ENCODE results near the gene COL4A1. TPM values are rescaled to one million over a fixed set of nuclear protein-coding genes. Genes with fewer than 3 reads are reported as not detected.

Gene COL4A1
- total and polyA plus RNA-seq, 2 donors = 334 to 1,096 TPM

- H3K4me3 ChIP-seq (ENCODE audit: low read depth, low read length) = no peak overlapping the region
- WGBS = 72% methylated on average over 5 of the region's 5 CpGs
- no peaks in the 10 kb centered on the region for H3K36me3 ChIP-seq (ENCODE audit: insufficient read depth)
- H3K27ac ChIP-seq (ENCODE audit: low read depth) = no peak overlapping the region
- H3K4me1 ChIP-seq (ENCODE audit: insufficient read depth) = no peaks in the 10 kb centered on the region
- no peak for DNase-seq (ENCODE audit: extremely low spot score)
Measured at GRCh38 chr13:110281736-110282135, 25.2 kb downstream of the COL4A1 start.

- DNase-seq (ENCODE audit: extremely low spot score) = no peak
- H3K36me3 ChIP-seq (ENCODE audit: insufficient read depth) = no peaks in the 10 kb centered on the region
- 69% methylated on average over 7 of the region's 7 CpGs for WGBS
- no peak overlapping the region for H3K4me3 ChIP-seq (ENCODE audit: low read depth, low read length)
- H3K27ac ChIP-seq (ENCODE audit: low read depth) = no peak overlapping the region
- no peaks in the 10 kb centered on the region for H3K4me1 ChIP-seq (ENCODE audit: insufficient read depth)
Measured at GRCh38 chr13:110280985-110281688, 25.8 kb downstream of the COL4A1 start.

- Histone ChIP-seq H3K27ac (ENCODE audit: low read depth) (no peak overlapping the region), H3K4me3 (ENCODE audit: low read depth, low read length) (no peak overlapping the region), H3K36me3 (ENCODE audit: insufficient read depth) (no peaks in the 10 kb centered on the region), H3K4me1 (ENCODE audit: insufficient read depth) (no peaks in the 10 kb centered on the region)
- 78% methylated on average over 9 of the region's 9 CpGs for WGBS
- DNase-seq (ENCODE audit: extremely low spot score) = no peak
Measured at GRCh38 chr13:110280231-110280813, 26.6 kb downstream of the COL4A1 start.

- Histone ChIP-seq H3K27ac (ENCODE audit: low read depth) (no peak overlapping the region), H3K36me3 (ENCODE audit: insufficient read depth) (no peaks in the 10 kb centered on the region), H3K4me3 (ENCODE audit: low read depth, low read length) (no peak overlapping the region), H3K4me1 (ENCODE audit: insufficient read depth) (no peaks in the 10 kb centered on the region)
- 75% methylated on average over 4 of the region's 4 CpGs for WGBS
- DNase-seq (ENCODE audit: extremely low spot score) = no peak
Measured at GRCh38 chr13:110279684-110280083, 27.3 kb downstream of the COL4A1 start.

GRCh38 chr13:110278859-110279258, 28.1 kb downstream of the COL4A1 start:
- DNase-seq (ENCODE audit: extremely low spot score) = no peak
- no peaks in the 10 kb centered on the region for H3K36me3 ChIP-seq (ENCODE audit: insufficient read depth)
- no peaks in the 10 kb centered on the region for H3K4me1 ChIP-seq (ENCODE audit: insufficient read depth)
- 88% methylated on average over 7 of the region's 7 CpGs for WGBS
- no peak overlapping the region for H3K27ac ChIP-seq (ENCODE audit: low read depth)
- H3K4me3 ChIP-seq (ENCODE audit: low read depth, low read length) = no peak overlapping the region

- Histone ChIP-seq H3K36me3 (ENCODE audit: insufficient read depth) (no peaks in the 10 kb centered on the region), H3K4me3 (ENCODE audit: low read depth, low read length) (no peak overlapping the region), H3K4me1 (ENCODE audit: insufficient read depth) (no peaks in the 10 kb centered on the region), H3K27ac (ENCODE audit: low read depth) (no peak overlapping the region)
- 57% methylated on average over 5 of the region's 5 CpGs for WGBS
- no peak for DNase-seq (ENCODE audit: extremely low spot score)
Measured at GRCh38 chr13:110277357-110277975, 29.5 kb downstream of the COL4A1 start.

- no peak overlapping the region for H3K27ac ChIP-seq (ENCODE audit: low read depth)
- H3K4me1 ChIP-seq (ENCODE audit: insufficient read depth) = no peaks in the 10 kb centered on the region
- no peak for DNase-seq (ENCODE audit: extremely low spot score)
- WGBS = 76% methylated on average over 5 of the region's 5 CpGs
- no peak overlapping the region for H3K4me3 ChIP-seq (ENCODE audit: low read depth, low read length)
- no peaks in the 10 kb centered on the region for H3K36me3 ChIP-seq (ENCODE audit: insufficient read depth)
Measured at GRCh38 chr13:110276553-110276950, 30.4 kb downstream of the COL4A1 start.

GRCh38 chr13:110275931-110276552, 30.9 kb downstream of the COL4A1 start:
- WGBS = 63% methylated on average over 16 of the region's 16 CpGs
- H3K36me3 ChIP-seq (ENCODE audit: insufficient read depth) = no peaks in the 10 kb centered on the region
- H3K27ac ChIP-seq (ENCODE audit: low read depth) = no peak overlapping the region
- H3K4me3 ChIP-seq (ENCODE audit: low read depth, low read length) = no peak overlapping the region
- DNase-seq (ENCODE audit: extremely low spot score) = no peak
- H3K4me1 ChIP-seq (ENCODE audit: insufficient read depth) = no peaks in the 10 kb centered on the region

- WGBS = 74% methylated on average over 5 of the region's 5 CpGs
- no peaks in the 10 kb centered on the region for H3K36me3 ChIP-seq (ENCODE audit: insufficient read depth)
- no peak for DNase-seq (ENCODE audit: extremely low spot score)
- H3K27ac ChIP-seq (ENCODE audit: low read depth) = no peak overlapping the region
- no peaks in the 10 kb centered on the region for H3K4me1 ChIP-seq (ENCODE audit: insufficient read depth)
- H3K4me3 ChIP-seq (ENCODE audit: low read depth, low read length) = no peak overlapping the region
Measured at GRCh38 chr13:110274687-110275086, 32.3 kb downstream of the COL4A1 start.

GRCh38 chr13:110273254-110273653, 33.7 kb downstream of the COL4A1 start:
- H3K36me3 ChIP-seq (ENCODE audit: insufficient read depth) = no peaks in the 10 kb centered on the region
- H3K27ac ChIP-seq (ENCODE audit: low read depth) = no peak overlapping the region
- H3K4me1 ChIP-seq (ENCODE audit: insufficient read depth) = no peaks in the 10 kb centered on the region
- no peak overlapping the region for H3K4me3 ChIP-seq (ENCODE audit: low read depth, low read length)
- WGBS = 91% methylated on average over 6 of the region's 6 CpGs
- DNase-seq (ENCODE audit: extremely low spot score) = no peak

GRCh38 chr13:110272651-110273050, 34.3 kb downstream of the COL4A1 start:
- no peak overlapping the region for H3K27ac ChIP-seq (ENCODE audit: low read depth)
- no peak overlapping the region for H3K4me3 ChIP-seq (ENCODE audit: low read depth, low read length)
- no peaks in the 10 kb centered on the region for H3K4me1 ChIP-seq (ENCODE audit: insufficient read depth)
- DNase-seq (ENCODE audit: extremely low spot score) = no peak
- H3K36me3 ChIP-seq (ENCODE audit: insufficient read depth) = no peaks in the 10 kb centered on the region
- WGBS = 90% methylated on average over 6 of the region's 6 CpGs

- DNase-seq (ENCODE audit: extremely low spot score) = no peak
- Histone ChIP-seq H3K4me1 (ENCODE audit: insufficient read depth) (no peaks in the 10 kb centered on the region), H3K36me3 (ENCODE audit: insufficient read depth) (no peaks in the 10 kb centered on the region), H3K4me3 (ENCODE audit: low read depth, low read length) (no peak overlapping the region), H3K27ac (ENCODE audit: low read depth) (no peak overlapping the region)
- 83% methylated on average over 5 of the region's 5 CpGs for WGBS
Measured at GRCh38 chr13:110272227-110272626, 34.7 kb downstream of the COL4A1 start.

GRCh38 chr13:110271313-110271712, 35.6 kb downstream of the COL4A1 start:
- WGBS = 74% methylated on average over 5 of the region's 5 CpGs
- Histone ChIP-seq H3K4me1 (ENCODE audit: insufficient read depth) (no peaks in the 10 kb centered on the region), H3K27ac (ENCODE audit: low read depth) (no peak overlapping the region)

GRCh38 chr13:110270507-110270906, 36.5 kb downstream of the COL4A1 start:
- Histone ChIP-seq H3K27ac (ENCODE audit: low read depth) (no peak overlapping the region), H3K4me1 (ENCODE audit: insufficient read depth) (no peaks in the 10 kb centered on the region), H3K4me3 (ENCODE audit: low read depth, low read length) (no peak overlapping the region), H3K36me3 (ENCODE audit: insufficient read depth) (no peaks in the 10 kb centered on the region)
- DNase-seq (ENCODE audit: extremely low spot score) = no peak
- WGBS = 84% methylated on average over 7 of the region's 7 CpGs

More at GRCh38 chr13:110271313-110271712, 35.6 kb downstream of the COL4A1 start:
- H3K36me3 ChIP-seq (ENCODE audit: insufficient read depth) = no peaks in the 10 kb centered on the region
- H3K4me3 ChIP-seq (ENCODE audit: low read depth, low read length) = no peak overlapping the region
- DNase-seq (ENCODE audit: extremely low spot score) = no peak
